SK-N-SH treated with all-trans-retinoic acid at 6 μM for 48 hours (cell line): ENCODE data around the gene IMMT.

Experiments used
- ATAC-seq: fragments of 200-7000 bp; cut with Tn5 transposase; 3 replicates; pipeline ENCODE4 v1.9.1; 2020; ENCODE audit warnings: mild to moderate bottlenecking, moderate library complexity
- ARNTL ChIP-seq: fragments of 450-650 bp; formaldehyde crosslinking; IDR thresholded peaks from 2 replicates; pipeline ENCODE4 v1.5.0; 2020; ENCODE audit warnings: low read depth, mild to moderate bottlenecking, moderate library complexity, borderline replicate concordance
- CSDC2 ChIP-seq: fragments of 250-450 bp; sonication (Bioruptor Pico); IDR thresholded peaks from 2 replicates; pipeline ENCODE4 v1.5.0; 2020; ENCODE audit warnings: mild to moderate bottlenecking, moderate library complexity
- ESRRG ChIP-seq: fragments of 250-450 bp; sonication (Bioruptor Pico); IDR thresholded peaks from 2 replicates; pipeline ENCODE4 v1.6.1; 2021; ENCODE audit warnings: mild to moderate bottlenecking
- GLIS3 ChIP-seq: fragments of 250-450 bp; sonication (Bioruptor Pico); IDR thresholded peaks from 2 replicates; pipeline ENCODE4 v1.5.0; 2020; ENCODE audit warnings: mild to moderate bottlenecking, moderate library complexity
- SNAI2 ChIP-seq: fragments of 250-450 bp; sonication (Bioruptor Pico); IDR thresholded peaks from 2 replicates; pipeline ENCODE4 v1.5.0; 2020; ENCODE audit warnings: mild to moderate bottlenecking, moderate library complexity
- TCF4 ChIP-seq: fragments of 250-450 bp; sonication (Bioruptor Pico); IDR thresholded peaks from 2 replicates; pipeline ENCODE4 v1.8.0; 2021; ENCODE audit warnings: mild to moderate bottlenecking, moderate library complexity, borderline replicate concordance
- TOX ChIP-seq: fragments of 250-450 bp; sonication (Bioruptor Pico); IDR thresholded peaks from 2 replicates; pipeline ENCODE4 v1.8.0; 2021; ENCODE audit warnings: mild to moderate bottlenecking, moderate library complexity, borderline replicate concordance
- ZC3H10 ChIP-seq: fragments of 250-450 bp; sonication (Bioruptor Pico); IDR thresholded peaks from 2 replicates; pipeline ENCODE4 v1.5.1; 2021; ENCODE audit warnings: mild to moderate bottlenecking, moderate library complexity
- ZFP3 ChIP-seq: fragments of 250-450 bp; sonication (Bioruptor Pico); IDR thresholded peaks from 2 replicates; pipeline ENCODE4 v1.5.0; 2020; ENCODE audit warnings: mild to moderate bottlenecking, moderate library complexity
- ZFP30 ChIP-seq: fragments of 450-650 bp; formaldehyde crosslinking; IDR thresholded peaks from 2 replicates; pipeline ENCODE4 v1.5.0; 2022; ENCODE audit warnings: mild to moderate bottlenecking, moderate library complexity
- ZNF565 ChIP-seq: fragments of 450-650 bp; formaldehyde crosslinking; conservative IDR thresholded peaks from 2 replicates; pipeline ENCODE4 v1.5.0; 2020; ENCODE audit warnings: low read depth, mild to moderate bottlenecking, moderate library complexity
- ZNF70 ChIP-seq: fragments of 450-650 bp; formaldehyde crosslinking; IDR thresholded peaks from 2 replicates; pipeline ENCODE4 v1.5.0; 2020; ENCODE audit warnings: mild to moderate bottlenecking, moderate library complexity
- ZNF8 ChIP-seq: fragments of 450-650 bp; formaldehyde crosslinking; IDR thresholded peaks from 2 replicates; pipeline ENCODE4 v1.5.0; 2020; ENCODE audit warnings: mild to moderate bottlenecking, moderate library complexity
- TF ChIP-seq, protein P1 (sequence below): fragments of 250-450 bp; sonication (Bioruptor Pico); IDR thresholded peaks from 2 replicates; pipeline ENCODE4 v1.8.0; 2021; ENCODE audit warnings: low read depth, mild to moderate bottlenecking, moderate library complexity, borderline replicate concordance
- TF ChIP-seq, protein P2 (sequence below): fragments of 250-450 bp; sonication (Bioruptor Pico); IDR thresholded peaks from 2 replicates; pipeline ENCODE4 v1.5.0; 2020; ENCODE audit warnings: mild to moderate bottlenecking, moderate library complexity
- TF ChIP-seq, protein P3 (sequence below): fragments of 250-450 bp; sonication (Bioruptor Pico); IDR thresholded peaks from 2 replicates; pipeline ENCODE4 v1.5.1; 2021; ENCODE audit warnings: mild to moderate bottlenecking, moderate library complexity
- TF ChIP-seq, protein P4 (sequence below): fragments of 250-450 bp; sonication (Bioruptor Pico); IDR thresholded peaks from 2 replicates; pipeline ENCODE4 v1.5.1; 2020; ENCODE audit warnings: low read depth, mild to moderate bottlenecking, moderate library complexity

The IMMT gene

DNA sequence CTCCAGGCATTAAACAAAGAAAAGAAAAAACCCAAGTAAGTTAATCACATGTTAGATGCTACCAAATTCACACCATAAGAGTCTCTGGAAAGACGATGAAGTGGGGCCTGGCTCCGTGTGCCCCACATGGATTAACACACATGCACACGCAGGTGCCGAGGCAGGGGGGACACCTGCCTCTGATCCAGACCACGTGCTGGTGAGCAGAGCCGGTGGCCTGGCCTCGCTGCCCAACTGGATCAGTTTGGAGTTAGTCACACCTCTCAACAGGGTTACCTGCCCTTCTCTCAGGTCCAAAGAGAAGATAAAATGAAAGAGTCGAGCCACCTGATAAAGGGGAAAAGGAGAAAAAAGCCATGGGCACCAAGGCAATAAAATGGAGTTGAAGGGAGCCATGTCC lies 44.5 kb upstream of the IMMT start (continued):
- TF ChIP-seq, protein P1, sequence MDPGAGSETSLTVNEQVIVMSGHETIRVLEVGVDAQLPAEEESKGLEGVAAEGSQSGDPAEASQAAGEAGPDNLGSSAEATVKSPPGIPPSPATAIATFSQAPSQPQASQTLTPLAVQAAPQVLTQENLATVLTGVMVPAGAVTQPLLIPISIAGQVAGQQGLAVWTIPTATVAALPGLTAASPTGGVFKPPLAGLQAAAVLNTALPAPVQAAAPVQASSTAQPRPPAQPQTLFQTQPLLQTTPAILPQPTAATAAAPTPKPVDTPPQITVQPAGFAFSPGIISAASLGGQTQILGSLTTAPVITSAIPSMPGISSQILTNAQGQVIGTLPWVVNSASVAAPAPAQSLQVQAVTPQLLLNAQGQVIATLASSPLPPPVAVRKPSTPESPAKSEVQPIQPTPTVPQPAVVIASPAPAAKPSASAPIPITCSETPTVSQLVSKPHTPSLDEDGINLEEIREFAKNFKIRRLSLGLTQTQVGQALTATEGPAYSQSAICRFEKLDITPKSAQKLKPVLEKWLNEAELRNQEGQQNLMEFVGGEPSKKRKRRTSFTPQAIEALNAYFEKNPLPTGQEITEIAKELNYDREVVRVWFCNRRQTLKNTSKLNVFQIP (CRISPR knock-in tag): no peak

DNA sequence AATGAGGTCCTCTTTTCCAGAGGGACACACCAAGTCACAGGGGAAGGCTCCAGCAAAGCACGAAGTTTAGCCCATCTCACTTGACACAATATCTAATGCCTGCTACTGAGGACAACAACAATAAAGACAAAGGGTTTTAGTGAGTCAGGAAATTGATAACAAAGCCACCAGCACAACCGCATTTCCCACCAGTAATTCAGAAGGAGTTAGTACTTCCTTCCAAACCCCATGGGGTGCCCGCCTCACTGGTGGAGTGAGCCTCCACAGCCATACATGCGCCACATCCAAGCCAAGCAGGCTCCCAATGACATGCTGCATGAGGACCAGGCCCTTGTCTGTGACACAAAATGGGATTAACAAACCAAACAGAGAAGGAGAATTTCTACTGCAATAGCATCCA lies 44.1 kb upstream of the IMMT start:
- TF ChIP-seq ZNF565 (CRISPR knock-in tag) (no peak), SNAI2 (CRISPR knock-in tag) (no peak)
- no peak for ATAC-seq

DNA sequence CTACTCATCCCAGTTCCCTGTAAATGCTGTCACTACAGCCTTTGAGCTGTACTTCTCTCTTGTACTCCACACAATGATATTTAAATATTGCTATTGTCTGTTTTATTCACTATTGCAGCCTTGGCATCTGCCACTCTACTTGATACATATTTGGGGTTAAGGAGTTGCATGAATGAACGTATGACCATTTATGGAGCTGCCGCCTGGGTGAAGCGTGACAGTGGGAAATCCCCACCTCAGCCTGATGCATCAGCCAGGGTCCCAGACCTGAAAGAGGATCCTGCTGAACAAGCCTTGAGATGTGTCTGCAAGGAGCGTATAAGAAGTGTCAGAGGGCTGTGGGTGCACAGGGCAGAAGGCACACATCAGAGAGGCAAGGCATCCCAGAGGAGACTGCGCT lies 43.1 kb upstream of the IMMT start:
- ATAC-seq: no peak
- no peak for TF ChIP-seq TCF4 (CRISPR knock-in tag)
- TF ChIP-seq ARNTL (CRISPR knock-in tag): no peak
- no peak for TF ChIP-seq GLIS3 (CRISPR knock-in tag)
- no peak for TF ChIP-seq ZFP3 (CRISPR knock-in tag)
- TF ChIP-seq, protein P2, sequence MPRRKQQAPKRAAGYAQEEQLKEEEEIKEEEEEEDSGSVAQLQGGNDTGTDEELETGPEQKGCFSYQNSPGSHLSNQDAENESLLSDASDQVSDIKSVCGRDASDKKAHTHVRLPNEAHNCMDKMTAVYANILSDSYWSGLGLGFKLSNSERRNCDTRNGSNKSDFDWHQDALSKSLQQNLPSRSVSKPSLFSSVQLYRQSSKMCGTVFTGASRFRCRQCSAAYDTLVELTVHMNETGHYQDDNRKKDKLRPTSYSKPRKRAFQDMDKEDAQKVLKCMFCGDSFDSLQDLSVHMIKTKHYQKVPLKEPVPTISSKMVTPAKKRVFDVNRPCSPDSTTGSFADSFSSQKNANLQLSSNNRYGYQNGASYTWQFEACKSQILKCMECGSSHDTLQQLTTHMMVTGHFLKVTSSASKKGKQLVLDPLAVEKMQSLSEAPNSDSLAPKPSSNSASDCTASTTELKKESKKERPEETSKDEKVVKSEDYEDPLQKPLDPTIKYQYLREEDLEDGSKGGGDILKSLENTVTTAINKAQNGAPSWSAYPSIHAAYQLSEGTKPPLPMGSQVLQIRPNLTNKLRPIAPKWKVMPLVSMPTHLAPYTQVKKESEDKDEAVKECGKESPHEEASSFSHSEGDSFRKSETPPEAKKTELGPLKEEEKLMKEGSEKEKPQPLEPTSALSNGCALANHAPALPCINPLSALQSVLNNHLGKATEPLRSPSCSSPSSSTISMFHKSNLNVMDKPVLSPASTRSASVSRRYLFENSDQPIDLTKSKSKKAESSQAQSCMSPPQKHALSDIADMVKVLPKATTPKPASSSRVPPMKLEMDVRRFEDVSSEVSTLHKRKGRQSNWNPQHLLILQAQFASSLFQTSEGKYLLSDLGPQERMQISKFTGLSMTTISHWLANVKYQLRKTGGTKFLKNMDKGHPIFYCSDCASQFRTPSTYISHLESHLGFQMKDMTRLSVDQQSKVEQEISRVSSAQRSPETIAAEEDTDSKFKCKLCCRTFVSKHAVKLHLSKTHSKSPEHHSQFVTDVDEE (CRISPR knock-in tag): no peak
- no peak for TF ChIP-seq TOX
- no peak for TF ChIP-seq ZC3H10 (CRISPR knock-in tag)
- TF ChIP-seq, protein P3, sequence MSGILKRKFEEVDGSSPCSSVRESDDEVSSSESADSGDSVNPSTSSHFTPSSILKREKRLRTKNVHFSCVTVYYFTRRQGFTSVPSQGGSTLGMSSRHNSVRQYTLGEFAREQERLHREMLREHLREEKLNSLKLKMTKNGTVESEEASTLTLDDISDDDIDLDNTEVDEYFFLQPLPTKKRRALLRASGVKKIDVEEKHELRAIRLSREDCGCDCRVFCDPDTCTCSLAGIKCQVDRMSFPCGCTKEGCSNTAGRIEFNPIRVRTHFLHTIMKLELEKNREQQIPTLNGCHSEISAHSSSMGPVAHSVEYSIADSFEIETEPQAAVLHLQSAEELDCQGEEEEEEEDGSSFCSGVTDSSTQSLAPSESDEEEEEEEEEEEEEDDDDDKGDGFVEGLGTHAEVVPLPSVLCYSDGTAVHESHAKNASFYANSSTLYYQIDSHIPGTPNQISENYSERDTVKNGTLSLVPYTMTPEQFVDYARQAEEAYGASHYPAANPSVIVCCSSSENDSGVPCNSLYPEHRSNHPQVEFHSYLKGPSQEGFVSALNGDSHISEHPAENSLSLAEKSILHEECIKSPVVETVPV (CRISPR knock-in tag): no peak
- no peak for TF ChIP-seq ZNF8
- no peak for TF ChIP-seq ESRRG
- TF ChIP-seq ZNF565 (CRISPR knock-in tag): no peak
- TF ChIP-seq ZFP30 (CRISPR knock-in tag): no peak
- TF ChIP-seq, protein P4, sequence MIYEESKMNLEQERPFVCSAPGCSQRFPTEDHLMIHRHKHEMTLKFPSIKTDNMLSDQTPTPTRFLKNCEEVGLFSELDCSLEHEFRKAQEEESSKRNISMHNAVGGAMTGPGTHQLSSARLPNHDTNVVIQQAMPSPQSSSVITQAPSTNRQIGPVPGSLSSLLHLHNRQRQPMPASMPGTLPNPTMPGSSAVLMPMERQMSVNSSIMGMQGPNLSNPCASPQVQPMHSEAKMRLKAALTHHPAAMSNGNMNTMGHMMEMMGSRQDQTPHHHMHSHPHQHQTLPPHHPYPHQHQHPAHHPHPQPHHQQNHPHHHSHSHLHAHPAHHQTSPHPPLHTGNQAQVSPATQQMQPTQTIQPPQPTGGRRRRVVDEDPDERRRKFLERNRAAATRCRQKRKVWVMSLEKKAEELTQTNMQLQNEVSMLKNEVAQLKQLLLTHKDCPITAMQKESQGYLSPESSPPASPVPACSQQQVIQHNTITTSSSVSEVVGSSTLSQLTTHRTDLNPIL (CRISPR knock-in tag): no peak
- TF ChIP-seq, all 23 proteins: peak for 0

DNA sequence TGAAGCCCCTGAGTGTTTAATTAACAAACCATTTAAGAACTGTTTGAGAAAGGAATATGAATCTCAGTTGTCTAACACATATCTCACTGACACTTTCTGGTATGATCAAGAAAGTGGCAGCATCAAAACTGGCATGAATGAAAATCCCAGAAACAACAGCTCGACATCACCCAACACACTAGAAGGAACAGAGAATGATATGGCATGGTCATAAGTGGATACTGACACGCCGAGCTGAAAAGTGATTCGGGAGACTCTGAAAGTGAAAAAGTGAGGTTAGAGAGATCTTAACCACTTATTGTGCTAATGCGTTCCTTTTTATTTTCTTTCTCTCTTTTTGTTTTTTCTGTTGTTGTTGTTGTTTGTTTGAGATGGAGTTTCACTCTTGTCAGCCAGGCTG lies 41.9 kb upstream of the IMMT start:
- ATAC-seq: no peak
- TF ChIP-seq ESRRG: no peak
- TF ChIP-seq CSDC2 (CRISPR knock-in tag): no peak
- no peak for TF ChIP-seq ZNF70
- TF ChIP-seq ZFP3 (CRISPR knock-in tag): no peak
- TF ChIP-seq, protein P4 (CRISPR knock-in tag): no peak
- no peak for TF ChIP-seq SNAI2 (CRISPR knock-in tag)
- TF ChIP-seq GLIS3 (CRISPR knock-in tag): no peak
- TF ChIP-seq, protein P3 (CRISPR knock-in tag): no peak
- no peak for TF ChIP-seq ZC3H10 (CRISPR knock-in tag)
